Body of pancreas (tissue), 4 donors: ENCODE data around the gene FXYD3.

Experiments used
- CTCF ChIP-seq, 7 experiments: fragments of 450-650 bp in 4 of 7; fragments of 200-600 bp in 3 of 7; sonication (generic) in 3 of 7; IDR thresholded peaks; one replicate each; pipeline ENCODE4 v1.5.1; 2016 to 2019; ENCODE audit warnings: antibody characterized with exemption in 7 of 7
- POLR2A ChIP-seq, 3 donors: fragments of 450-650 bp; IDR thresholded peaks; one replicate each; pipeline ENCODE4 v1.6.1; 2016; ENCODE audit warnings: antibody characterized with exemption in 3 of 3, mild to moderate bottlenecking in 2 of 3

- TF ChIP-seq CTCF (IDR thresholded peaks at IDR 0.05) (no peak), POLR2A (IDR thresholded peaks at IDR 0.05) (no peak)
Measured at GRCh38 chr19:35110974-35111373, 4.6 kb upstream of the FXYD3 start.
